NB4 (cell line): Measurements from ENCODE around the gene MXD4.

Experiments used
- MYC ChIP-seq: IDR thresholded peaks from 2 replicates; pipeline ENCODE4 v1.6.1; 2011; ENCODE audit warnings: low read depth, low read length
- POLR2A ChIP-seq: IDR thresholded peaks from 2 replicates; pipeline ENCODE4 v1.6.1; 2011; ENCODE audit warnings: mild to moderate bottlenecking; ENCODE audit not compliant: insufficient read length; ENCODE audit errors: extremely low read depth
- TF ChIP-seq, protein P1 (sequence below): IDR thresholded peaks from one replicate; pipeline ENCODE4 v1.5.1; 2012; ENCODE audit warnings: low read depth, low read length

DNA sequence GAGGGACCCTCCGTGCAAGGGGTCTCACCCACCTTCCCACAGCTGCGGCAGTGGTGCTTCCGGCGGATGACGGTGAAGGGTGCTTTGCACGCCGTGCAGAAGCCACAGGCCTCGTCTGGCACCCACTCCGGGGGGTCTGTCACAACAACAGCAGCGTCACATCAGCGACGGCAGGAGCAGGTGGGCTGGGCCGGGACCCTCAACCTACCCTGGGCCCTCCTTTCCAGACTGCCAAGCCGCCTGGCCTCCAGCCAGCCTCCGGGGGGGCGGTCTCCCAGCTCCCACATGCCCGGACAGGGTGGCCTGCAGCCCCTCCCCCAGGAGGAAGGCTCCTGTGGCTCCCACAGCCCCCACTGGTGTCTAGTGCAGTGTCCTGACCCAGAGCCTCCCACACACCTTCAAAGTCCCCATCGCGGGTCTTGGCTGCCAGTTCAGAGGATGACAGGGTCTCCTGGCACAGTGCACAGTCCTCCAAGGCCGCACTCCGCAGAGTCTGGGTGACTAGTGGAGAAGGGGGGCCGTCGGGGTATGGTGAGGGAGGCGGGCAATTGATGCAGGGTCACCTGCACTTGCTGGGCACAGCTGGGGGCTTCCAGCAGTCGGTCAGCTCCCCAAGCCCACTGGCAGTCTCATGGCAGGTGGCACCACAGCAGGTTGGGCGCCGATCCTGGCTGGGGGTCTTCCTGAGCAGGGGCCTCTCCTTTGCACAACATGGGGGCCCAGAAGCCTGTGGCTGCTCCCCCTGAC, 9.5 kb upstream of the MXD4 start:
- no peak for TF ChIP-seq POLR2A
- TF ChIP-seq, protein P1, sequence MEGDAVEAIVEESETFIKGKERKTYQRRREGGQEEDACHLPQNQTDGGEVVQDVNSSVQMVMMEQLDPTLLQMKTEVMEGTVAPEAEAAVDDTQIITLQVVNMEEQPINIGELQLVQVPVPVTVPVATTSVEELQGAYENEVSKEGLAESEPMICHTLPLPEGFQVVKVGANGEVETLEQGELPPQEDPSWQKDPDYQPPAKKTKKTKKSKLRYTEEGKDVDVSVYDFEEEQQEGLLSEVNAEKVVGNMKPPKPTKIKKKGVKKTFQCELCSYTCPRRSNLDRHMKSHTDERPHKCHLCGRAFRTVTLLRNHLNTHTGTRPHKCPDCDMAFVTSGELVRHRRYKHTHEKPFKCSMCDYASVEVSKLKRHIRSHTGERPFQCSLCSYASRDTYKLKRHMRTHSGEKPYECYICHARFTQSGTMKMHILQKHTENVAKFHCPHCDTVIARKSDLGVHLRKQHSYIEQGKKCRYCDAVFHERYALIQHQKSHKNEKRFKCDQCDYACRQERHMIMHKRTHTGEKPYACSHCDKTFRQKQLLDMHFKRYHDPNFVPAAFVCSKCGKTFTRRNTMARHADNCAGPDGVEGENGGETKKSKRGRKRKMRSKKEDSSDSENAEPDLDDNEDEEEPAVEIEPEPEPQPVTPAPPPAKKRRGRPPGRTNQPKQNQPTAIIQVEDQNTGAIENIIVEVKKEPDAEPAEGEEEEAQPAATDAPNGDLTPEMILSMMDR = no peak
- TF ChIP-seq MYC = no peak
